ENCODE results near the gene CEBPG. TPM values are rescaled to one million over a fixed set of nuclear protein-coding genes. Genes with fewer than 3 reads are reported as not detected.

The CEBPG gene
- total RNA-seq, 6 experiments from 2014 or later = 10.0 to 11.2 (median 10.4) TPM

GRCh38 chr19:33339016-33339984 lies 34.2 kb upstream of the CEBPG start:
- no peaks in the 10 kb centered on the region for H3K9me3 Mint-ChIP-seq
- no peak for DNase-seq
- peaks cover 38% of the 10 kb centered on the region for H3K27me3 Mint-ChIP-seq (ENCODE audit: insufficient read depth)
- H3K4me1 Mint-ChIP-seq (ENCODE audit: low read depth) = 0 out of 2 replicates have a peak, but pooled peaks cover 6% of the 10 kb centered on the region
- no peak overlapping the region for H3K27ac Mint-ChIP-seq
- TF ChIP-seq CTCF (IDR thresholded peaks at IDR 0.05) = no peak
- H3K36me3 Mint-ChIP-seq (ENCODE audit: low read depth) = no peaks in the 10 kb centered on the region
- H3K4me3 Mint-ChIP-seq = no peak overlapping the region

- H3K27ac Mint-ChIP-seq = no peak overlapping the region
- H3K27me3 Mint-ChIP-seq (ENCODE audit: insufficient read depth) = peaks cover 48% of the 10 kb centered on the region
- no peak for DNase-seq
- no peak for TF ChIP-seq CTCF (IDR thresholded peaks at IDR 0.05)
- H3K9me3 Mint-ChIP-seq = no peaks in the 10 kb centered on the region
- H3K4me1 Mint-ChIP-seq (ENCODE audit: low read depth) = 0 out of 2 replicates have a peak, but pooled peaks cover 6% of the 10 kb centered on the region
- H3K36me3 Mint-ChIP-seq (ENCODE audit: low read depth) = no peaks in the 10 kb centered on the region
- no peak overlapping the region for H3K4me3 Mint-ChIP-seq
These were observed 32.5 kb upstream of the CEBPG start for GRCh38 chr19:33340991-33341390.

GRCh38 chr19:33343301-33343700 lies 30.2 kb upstream of the CEBPG start:
- Mint-ChIP-seq H3K4me1 (ENCODE audit: low read depth) (0 out of 2 replicates have a peak, but pooled peaks cover 6% of the 10 kb centered on the region), H3K9me3 (no peaks in the 10 kb centered on the region), H3K4me3 (no peak overlapping the region), H3K27me3 (ENCODE audit: insufficient read depth) (peaks cover 51% of the 10 kb centered on the region), H3K27ac (no peak overlapping the region), H3K36me3 (ENCODE audit: low read depth) (no peaks in the 10 kb centered on the region)
- DNase-seq = no peak
- no peak for TF ChIP-seq CTCF (IDR thresholded peaks at IDR 0.05)

- Mint-ChIP-seq H3K9me3 (no peaks in the 10 kb centered on the region), H3K4me3 (no peak overlapping the region), H3K4me1 (ENCODE audit: low read depth) (peaks cover 6% of the 10 kb centered on the region; the same call in 1 of the 2 replicates), H3K27me3 (ENCODE audit: insufficient read depth) (peaks cover 53% of the 10 kb centered on the region), H3K27ac (no peak overlapping the region), H3K36me3 (ENCODE audit: low read depth) (no peaks in the 10 kb centered on the region)
- DNase-seq = no peak
- TF ChIP-seq CTCF (IDR thresholded peaks at IDR 0.05) = no peak
These were observed 29.5 kb upstream of the CEBPG start for GRCh38 chr19:33343859-33344572.

- TF ChIP-seq CTCF (IDR thresholded peaks at IDR 0.05) = no peak
- Mint-ChIP-seq H3K27ac (no peak overlapping the region), H3K9me3 (no peaks in the 10 kb centered on the region), H3K4me1 (ENCODE audit: low read depth) (peaks cover 1% of the 10 kb centered on the region; the same call in 1 of the 2 replicates), H3K27me3 (ENCODE audit: insufficient read depth) (peaks cover 49% of the 10 kb centered on the region), H3K4me3 (no peak overlapping the region), H3K36me3 (ENCODE audit: low read depth) (no peaks in the 10 kb centered on the region)
- DNase-seq = no peak
These were observed 29.0 kb upstream of the CEBPG start for GRCh38 chr19:33344573-33344925.
